ENCODE results near the gene SLC5A6. TPM values are rescaled to one million over a fixed set of nuclear protein-coding genes. Genes with fewer than 3 reads are reported as not detected.

The SLC5A6 gene
- total and polyA plus RNA-seq, 2 of the 4 experiments (the other 2 are of a cell fraction): 28.8 to 34.2 TPM

DNA sequence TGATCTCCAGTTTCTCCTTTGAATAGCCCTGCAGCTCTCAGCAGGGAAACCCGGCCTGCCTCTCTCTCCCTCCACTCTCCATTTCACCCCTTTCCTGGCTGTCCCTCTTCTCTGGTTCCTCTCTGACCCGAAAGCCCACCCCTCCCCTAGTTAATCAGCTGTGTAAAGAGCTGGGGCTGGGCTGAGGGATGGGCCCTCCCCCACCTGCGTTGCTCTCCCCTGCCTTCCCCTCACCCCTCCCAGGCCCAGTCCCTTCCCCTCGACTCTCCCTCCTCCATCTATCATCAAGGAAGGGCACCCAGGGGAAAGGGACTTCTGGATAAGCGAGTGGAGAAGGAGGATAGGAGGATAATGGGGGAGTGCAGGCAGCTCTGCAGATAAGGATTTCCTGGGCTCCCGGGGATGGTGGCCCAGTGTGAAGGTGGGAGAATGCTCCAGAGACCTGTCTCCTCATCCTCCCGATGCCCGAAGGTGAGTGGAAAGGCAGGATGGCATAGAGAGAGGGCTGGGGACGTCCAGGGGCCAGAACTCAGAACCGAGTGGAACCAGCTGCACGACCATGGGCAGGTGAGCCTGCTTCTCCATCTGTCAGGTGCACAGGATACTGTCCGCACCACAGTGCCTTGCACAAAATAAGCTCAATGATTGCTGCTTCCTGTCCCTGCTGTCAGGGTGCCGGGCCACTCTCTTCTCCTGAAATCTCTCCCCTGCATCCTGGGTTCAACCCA is 38.7 kb upstream of the SLC5A6 start:
- no peak overlapping the region for H3K9ac ChIP-seq (ENCODE audit: low read depth, low read length)

More for the DNA sequence above, 38.7 kb upstream of the SLC5A6 start:
- Histone ChIP-seq H3K4me2 (ENCODE audit: low read depth, low read length) (no peak overlapping the region), H3K9me3 (ENCODE audit: control insufficient read depth, insufficient read depth, low read length) (no peaks in the 10 kb centered on the region), H4K8ac (ENCODE audit: low read depth in 2 of 2, low read length in 2 of 2) (no peak overlapping the region), H3K14ac (replicated peaks; ENCODE audit: low read depth, low read length) (no peak overlapping the region), H3K27me3 (ENCODE audit: control insufficient read depth, insufficient read depth, low read length) (peaks cover 11% of the 10 kb centered on the region), H2AFZ (replicated peaks; ENCODE audit: low read length, poor library complexity) (peak overlapping the region; percentile 76), H2BK15ac (ENCODE audit: low read depth, low read length) (no peak overlapping the region), H3K4me1 (ENCODE audit: control insufficient read depth, insufficient read depth, low read length) (peaks cover 4% of the 10 kb centered on the region), H2BK120ac (ENCODE audit: low read depth, low read length) (no peak overlapping the region), H3K79me1 (ENCODE audit: low read depth in 1 of 2, low read length in 2 of 2) (no peaks in the 10 kb centered on the region), H4K20me1 (ENCODE audit: insufficient read depth, low read length) (no peaks in the 10 kb centered on the region), H3K36me3 (ENCODE audit: control insufficient read depth, insufficient read depth, low read length) (no peaks in the 10 kb centered on the region), H4K91ac (ENCODE audit: insufficient read depth, low read depth, low read length) (no peak overlapping the region), H3K27ac (ENCODE audit: insufficient read depth, low read length) (no peak overlapping the region), H3K18ac (ENCODE audit: low read depth, low read length) (no peak overlapping the region), H3K56ac (ENCODE audit: extremely low read depth, insufficient read depth, low read length) (no peak overlapping the region), H2AK5ac (ENCODE audit: low read depth, low read length) (no peak overlapping the region), H2BK5ac (ENCODE audit: low read depth, low read length, poor library complexity, severe bottlenecking) (no peak overlapping the region), H4K5ac (ENCODE audit: low read depth, low read length) (no peak overlapping the region), H3K23ac (ENCODE audit: low read depth, low read length) (no peak overlapping the region), H2BK20ac (ENCODE audit: low read depth, low read length) (no peak overlapping the region), H3K4me3 (ENCODE audit: insufficient read depth, low read depth, low read length) (no peak overlapping the region), H3K4ac (ENCODE audit: low read depth, low read length) (no peak overlapping the region), H3K9me1 (ENCODE audit: insufficient read depth, low read length) (0 out of 2 replicates have a peak, but pooled peaks cover 2% of the 10 kb centered on the region), H2AK9ac (replicated peaks; ENCODE audit: low read depth, low read length, poor library complexity) (peak overlapping the region; percentile 28)
- dilution Hi-C loops (cut with HindIII; ENCODE audit: low sequenced_read_pairs, unreplicated experiment) (no loop called here), in situ Hi-C loops (cut with MboI; ENCODE audit: low sequenced_read_pairs) (no loop called here), intact Hi-C loops (cut with micrococcal nuclease) (loop anchor here (1.0 kb wide), 1 partner anchor 52 kb away; no protein-coding TSS in a partner anchor)
- ATAC-seq (ENCODE audit: low read depth) (no peak), DNase-seq (no peak)
- ChIA-PET POLR2A (ENCODE audit: unreplicated experiment) (no interaction called here), CTCF (no interaction called here)
- WGBS, 2 experiments (ENCODE audit: extremely low coverage in 2 of 2, insufficient read length in 1 of 2): no CpG with 5 or more reads among the region's 13 CpGs
- no TSS peak for BruUV-seq (replicated peaks)
- TF ChIP-seq RFX5 (IDR thresholded peaks at IDR 0.05; ENCODE audit: low read depth, low read length): no peak
- no peak for TF ChIP-seq CTCF (conservative IDR thresholded peaks at IDR 0.05; ENCODE audit: low read depth, low read length)
- no peak for TF ChIP-seq BHLHE40 (IDR thresholded peaks at IDR 0.05; ENCODE audit: low read depth, low read length)
- TF ChIP-seq RAD21 (IDR thresholded peaks at IDR 0.05; ENCODE audit: low read length): no peak
- no peak for TF ChIP-seq MAZ (IDR thresholded peaks at IDR 0.05; ENCODE audit: borderline replicate concordance, low read depth, low read length)
- TF ChIP-seq NFE2L2 (IDR thresholded peaks at IDR 0.05; ENCODE audit: low read depth, low read length): no peak
- no peak for TF ChIP-seq RCOR1 (IDR thresholded peaks at IDR 0.05; ENCODE audit: insufficient replicate concordance, low read length)
- TF ChIP-seq USF2 (IDR thresholded peaks at IDR 0.05; ENCODE audit: low read depth, low read length): no peak
- TF ChIP-seq FOS (IDR thresholded peaks at IDR 0.05; ENCODE audit: low read depth, low read length): no peak
- no peak for TF ChIP-seq ELK1 (IDR thresholded peaks at IDR 0.05; ENCODE audit: borderline replicate concordance, low read depth, low read length)

All from IMR-90 (cell line).